SK-N-SH (cell line): ENCODE results near the gene TRPV2.

Source experiments
- CTCF ChIP-seq: fragments of 200-600 bp; sonication (generic); IDR thresholded peaks from 2 replicates; pipeline ENCODE4 v1.6.1; 2017; ENCODE audit warnings: antibody characterized with exemption, mild to moderate bottlenecking, moderate library complexity
- EZH2phosphoT487 ChIP-seq: fragments of 200-600 bp; sonication (generic); IDR thresholded peaks from 2 replicates; pipeline ENCODE4 v1.6.1; 2017; ENCODE audit warnings: low read depth, mixed run types, mild to moderate bottlenecking, antibody characterized with exemption, moderate library complexity, borderline replicate concordance
- GABPA ChIP-seq: IDR thresholded peaks from 2 replicates; pipeline ENCODE4 v1.4.0; 2012; ENCODE audit warnings: low read depth, mild to moderate bottlenecking
- REST ChIP-seq: IDR thresholded peaks from 2 replicates; pipeline ENCODE4 v1.6.1; 2012; ENCODE audit warnings: mild to moderate bottlenecking, low read depth, low read length, moderate library complexity
- TCF12 ChIP-seq: IDR thresholded peaks from 2 replicates; pipeline ENCODE4 v1.4.0; 2012
- TF ChIP-seq, protein P1 (sequence below): IDR thresholded peaks from 2 replicates; pipeline ENCODE4 v1.4.0; 2012; ENCODE audit warnings: low read depth

GRCh38 chr17:16427020-16427419 is 11.6 kb downstream of the TRPV2 start:
- TF ChIP-seq CTCF (no peak), EZH2phosphoT487 (no peak), TCF12 (no peak), REST (no peak), GABPA (no peak)
- TF ChIP-seq, protein P1, sequence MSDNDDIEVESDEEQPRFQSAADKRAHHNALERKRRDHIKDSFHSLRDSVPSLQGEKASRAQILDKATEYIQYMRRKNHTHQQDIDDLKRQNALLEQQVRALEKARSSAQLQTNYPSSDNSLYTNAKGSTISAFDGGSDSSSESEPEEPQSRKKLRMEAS: no peak
